DMS114 treated with DMSO at 0.1 percent for 48 hours (cell line): ENCODE measurements around the gene DOCK8.

Experiments
- DNase-seq: peaks from one replicate; lab custom pipeline; 2025; ENCODE audit not compliant: unreplicated experiment; lab: John Stamatoyannopoulos, UW

DOCK8 gene

DNA sequence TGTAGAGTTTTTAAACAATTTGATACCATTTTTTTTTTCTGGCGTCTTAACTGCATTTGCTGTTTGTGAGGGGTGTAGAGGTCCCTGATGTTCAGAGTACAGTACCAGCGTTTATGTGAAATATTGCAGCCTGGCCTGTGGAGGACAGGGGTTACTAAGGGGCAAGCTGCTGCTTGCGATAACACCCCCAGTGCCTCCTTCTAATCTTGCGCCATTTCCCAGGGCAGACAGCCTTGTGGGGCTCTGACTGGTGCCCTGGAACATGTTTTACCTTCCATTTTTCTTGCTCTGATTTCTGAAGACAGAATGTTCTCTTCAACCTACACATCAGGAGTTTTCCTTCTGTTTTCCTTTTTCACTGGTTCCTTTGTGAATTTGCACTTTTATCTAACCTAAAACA, 142.9 kb downstream of the DOCK8 start:
- no peak for DNase-seq

DNA sequence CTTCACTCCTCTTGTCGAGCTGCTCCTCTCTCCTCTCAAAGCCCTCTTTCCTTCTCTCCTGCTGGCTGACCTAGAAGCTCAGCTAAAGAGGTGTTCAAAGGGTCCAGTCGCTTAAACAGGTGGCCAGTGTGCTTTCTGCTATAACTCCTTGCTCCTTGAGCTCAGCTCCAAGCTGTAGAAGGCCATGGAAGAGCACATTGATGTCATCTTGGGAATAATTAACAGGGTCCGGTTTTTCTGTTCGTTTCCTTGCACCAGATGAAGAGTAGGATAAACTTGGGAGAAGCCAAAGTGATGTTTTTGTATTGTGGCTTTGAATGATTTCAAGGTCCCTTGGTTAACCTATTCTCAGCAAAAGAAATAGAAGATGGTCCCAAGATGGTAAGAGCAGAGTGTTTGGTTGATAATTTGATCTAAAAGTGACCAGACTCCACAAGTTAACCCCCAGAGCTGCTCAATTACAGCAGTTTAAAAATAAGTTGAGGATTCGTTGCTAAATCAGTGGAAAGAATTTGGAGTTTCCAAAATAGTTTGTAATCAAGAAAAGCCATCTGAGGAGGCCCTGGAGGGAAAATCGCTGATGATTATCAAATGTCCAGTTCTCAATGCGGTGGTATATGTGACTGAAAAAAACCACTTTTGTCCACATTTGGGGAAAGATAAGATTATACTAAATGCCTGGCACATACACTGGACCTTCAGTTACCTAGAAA, 148.1 kb downstream of the DOCK8 start:
- no peak for DNase-seq

DNA sequence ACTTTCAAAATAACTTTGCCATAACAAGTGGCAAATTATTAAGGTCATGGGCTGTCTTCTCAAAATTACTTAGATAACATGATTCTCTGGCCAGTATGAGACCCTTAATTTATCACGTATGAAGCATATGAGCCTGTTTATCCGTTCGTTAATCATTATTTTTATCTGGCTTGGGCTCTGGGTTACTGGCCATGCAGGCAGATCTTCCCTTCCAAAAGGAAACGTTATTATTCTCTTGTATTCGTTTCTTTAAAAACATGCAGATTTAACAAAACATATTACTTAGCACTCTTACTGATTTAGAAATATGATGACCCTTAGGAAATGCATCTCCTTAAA, 148.6 kb downstream of the DOCK8 start:
- DNase-seq = no peak

DNA sequence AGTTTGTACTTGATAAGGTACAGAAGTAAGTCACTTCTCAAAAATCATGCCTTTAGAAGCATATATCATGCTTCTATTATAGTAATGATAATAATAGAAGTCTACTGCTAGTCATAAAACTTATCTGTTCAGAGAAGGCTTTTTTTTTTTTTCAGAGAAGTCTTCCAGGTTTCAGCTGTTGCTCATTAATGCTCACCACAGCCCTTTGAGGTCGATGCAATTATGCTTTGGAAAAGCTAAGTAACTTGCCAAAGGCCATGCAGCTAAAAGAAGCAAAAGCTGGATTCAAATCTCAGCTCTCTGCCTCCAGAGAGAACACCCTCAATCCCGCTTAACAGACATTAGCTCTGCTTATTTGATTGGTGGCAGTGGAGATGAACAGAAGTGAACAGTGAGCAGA, 150.8 kb downstream of the DOCK8 start:
- no peak for DNase-seq

DNA sequence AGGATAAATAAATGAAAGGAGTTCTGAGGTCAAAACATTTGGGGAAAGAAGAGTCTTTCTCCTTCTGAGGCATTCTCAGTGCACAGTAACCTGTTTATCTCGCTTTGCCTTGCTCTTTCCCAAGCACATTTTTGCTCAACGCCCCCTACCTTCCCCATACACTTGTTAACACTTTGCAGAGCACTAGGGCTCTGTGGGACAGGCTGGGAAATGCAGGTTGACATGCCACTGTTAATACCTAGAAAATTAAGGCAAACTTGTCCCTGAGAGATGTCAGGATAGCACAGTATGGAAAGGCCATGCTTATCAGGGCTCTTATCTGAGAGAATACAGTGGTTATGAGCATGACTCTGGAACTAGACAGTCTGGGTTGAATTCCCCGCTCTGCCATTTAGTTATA, 152.0 kb downstream of the DOCK8 start:
- DNase-seq = no peak

DNA sequence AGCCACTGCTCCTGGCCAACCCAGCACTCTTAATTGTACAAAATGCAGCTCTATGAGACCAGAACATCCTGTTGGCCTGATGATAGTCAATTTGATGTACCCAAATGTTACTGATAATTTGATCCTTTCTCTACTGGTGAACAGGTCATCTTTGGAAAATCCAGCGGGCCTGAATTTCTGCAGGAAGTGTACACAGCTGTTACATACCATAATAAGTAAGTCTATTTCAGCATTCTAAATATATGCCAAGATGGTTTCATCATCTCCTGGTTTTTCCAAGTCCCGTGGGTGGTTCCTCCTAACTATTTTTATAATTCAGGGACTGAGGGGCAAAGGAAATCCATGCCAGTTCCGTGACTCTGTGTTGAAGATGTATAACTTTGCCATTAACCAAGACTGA, 155.4 kb downstream of the DOCK8 start:
- no peak for DNase-seq

DNA sequence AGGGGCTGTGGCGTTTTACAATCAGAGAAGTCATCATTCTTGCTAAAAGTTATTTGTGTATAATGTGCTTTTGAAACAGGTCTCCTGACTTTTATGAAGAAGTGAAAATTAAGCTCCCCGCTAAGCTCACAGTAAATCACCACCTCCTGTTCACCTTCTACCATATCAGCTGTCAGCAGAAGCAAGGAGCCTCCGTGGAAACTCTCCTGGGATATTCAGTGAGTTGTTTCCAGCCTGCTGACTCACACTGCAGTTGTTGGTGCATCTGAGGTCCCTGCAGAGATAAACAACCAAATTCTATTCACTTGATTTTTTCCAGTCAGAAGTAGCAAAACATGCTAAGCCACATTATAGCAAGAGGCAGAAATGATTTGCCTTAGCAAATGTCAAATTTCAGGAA, 156.7 kb downstream of the DOCK8 start:
- no peak for DNase-seq

DNA sequence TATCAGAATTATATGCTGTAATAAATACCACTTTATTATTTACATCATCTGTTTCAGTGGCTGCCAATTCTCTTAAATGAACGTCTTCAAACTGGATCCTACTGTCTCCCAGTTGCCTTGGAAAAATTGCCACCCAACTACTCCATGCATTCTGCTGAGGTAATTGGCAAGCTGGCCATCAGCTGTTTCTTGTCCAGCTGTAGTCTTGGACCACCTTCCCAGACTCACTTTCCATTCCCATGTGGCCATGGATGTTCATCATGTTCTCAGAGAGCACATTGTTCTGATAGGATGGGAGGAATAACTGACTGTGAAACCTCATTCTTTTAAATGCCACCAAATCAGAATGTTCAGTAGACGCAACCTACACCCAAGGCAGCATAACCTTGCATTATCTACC, 157.5 kb downstream of the DOCK8 start:
- no peak for DNase-seq

DNA sequence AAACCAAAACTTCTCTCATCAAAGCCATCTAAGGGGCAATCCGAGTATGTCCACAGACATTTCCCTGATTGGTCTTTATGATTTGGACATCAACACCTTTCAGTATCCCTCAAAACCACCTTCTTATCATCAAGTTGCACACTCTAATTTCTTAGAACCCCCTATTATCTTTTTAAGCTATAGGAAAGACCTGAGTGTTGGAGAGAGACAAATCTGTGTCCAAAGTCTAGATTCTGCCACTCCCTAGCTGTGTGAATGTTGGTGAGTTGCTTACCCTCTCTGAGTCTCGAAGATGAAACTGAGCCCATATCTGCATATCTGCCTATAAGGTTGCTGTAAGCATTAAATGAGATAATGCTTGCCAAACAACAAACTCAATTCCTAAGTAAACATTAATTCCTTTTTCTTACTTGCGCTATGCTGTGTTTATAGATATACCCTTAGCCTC, 159.1 kb downstream of the DOCK8 start:
- DNase-seq = no peak

DNA sequence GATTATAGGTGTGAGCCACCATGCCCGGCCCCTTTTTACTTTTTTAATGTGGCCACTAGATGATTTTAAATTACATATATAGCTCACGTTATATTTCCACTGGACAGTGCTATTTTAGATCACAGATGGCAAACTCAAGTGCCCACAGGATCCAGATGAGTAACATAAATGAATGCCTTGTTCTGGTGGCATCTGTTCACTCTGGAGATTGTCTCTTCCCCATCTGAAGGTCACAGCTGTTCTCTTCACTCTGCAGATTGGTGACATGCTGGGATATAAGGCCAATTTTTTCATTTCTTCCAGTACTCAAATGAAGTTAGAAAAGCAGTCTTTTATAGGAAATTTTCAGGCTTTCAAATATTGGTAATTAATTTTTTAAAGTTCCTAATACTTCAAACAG, 160.1 kb downstream of the DOCK8 start:
- no peak for DNase-seq

DNA sequence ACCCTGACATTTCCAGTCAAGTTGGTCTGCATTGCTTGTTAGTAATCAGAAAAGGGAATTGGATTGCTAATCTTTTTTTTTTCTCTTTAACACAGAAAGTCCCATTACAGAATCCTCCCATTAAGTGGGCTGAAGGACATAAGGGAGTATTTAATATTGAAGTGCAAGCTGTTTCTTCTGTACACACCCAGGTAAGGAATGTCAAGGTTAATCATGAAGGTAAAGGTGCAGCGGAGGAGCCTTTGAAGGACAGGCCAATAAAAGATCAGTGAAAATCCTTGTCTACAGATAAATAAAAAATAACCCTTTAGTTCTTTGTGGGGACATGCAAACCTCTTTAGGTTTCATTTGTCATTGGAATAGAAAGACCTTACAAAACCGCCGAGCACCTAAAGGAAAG, 161.4 kb downstream of the DOCK8 start:
- no peak for DNase-seq

DNA sequence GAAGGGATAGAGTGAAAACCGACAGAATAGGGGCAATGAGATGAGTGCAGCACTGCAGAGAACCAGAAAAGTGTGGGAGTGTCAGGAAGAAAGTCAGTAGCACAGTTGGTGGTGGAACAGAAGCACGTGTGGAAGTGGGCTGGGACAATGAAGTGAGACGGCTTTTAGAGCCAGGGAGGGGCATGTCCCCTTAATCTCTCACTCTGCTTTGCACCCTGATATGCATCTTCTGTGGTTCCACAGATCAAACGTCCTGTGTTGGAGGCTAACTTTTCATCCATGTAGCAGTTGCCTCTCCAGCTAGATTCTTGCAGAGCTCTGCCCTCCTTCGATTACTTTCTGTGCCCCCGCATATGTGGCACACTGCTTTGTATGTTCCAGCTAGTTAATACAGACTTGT, 163.6 kb downstream of the DOCK8 start:
- no peak for DNase-seq

DNA sequence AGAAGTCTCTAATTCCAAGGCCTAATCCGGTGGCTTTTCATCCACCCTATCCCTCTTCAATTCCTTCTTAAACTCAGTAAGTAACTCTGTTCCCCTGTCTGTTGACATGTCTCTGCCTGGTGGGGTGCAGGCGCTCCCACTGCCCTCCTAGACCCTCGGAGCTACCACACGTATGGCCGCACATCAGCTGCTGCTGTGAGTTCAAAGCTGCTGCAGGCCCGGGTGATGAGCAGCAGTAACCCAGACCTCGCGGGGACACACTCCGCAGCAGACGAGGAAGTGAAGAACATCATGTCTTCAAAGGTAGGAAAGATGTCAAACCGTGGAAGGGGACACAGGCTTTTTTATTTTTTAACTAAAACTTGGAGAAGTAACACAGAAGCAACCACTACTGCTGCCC, 167.7 kb downstream of the DOCK8 start:
- DNase-seq = no peak

DNA sequence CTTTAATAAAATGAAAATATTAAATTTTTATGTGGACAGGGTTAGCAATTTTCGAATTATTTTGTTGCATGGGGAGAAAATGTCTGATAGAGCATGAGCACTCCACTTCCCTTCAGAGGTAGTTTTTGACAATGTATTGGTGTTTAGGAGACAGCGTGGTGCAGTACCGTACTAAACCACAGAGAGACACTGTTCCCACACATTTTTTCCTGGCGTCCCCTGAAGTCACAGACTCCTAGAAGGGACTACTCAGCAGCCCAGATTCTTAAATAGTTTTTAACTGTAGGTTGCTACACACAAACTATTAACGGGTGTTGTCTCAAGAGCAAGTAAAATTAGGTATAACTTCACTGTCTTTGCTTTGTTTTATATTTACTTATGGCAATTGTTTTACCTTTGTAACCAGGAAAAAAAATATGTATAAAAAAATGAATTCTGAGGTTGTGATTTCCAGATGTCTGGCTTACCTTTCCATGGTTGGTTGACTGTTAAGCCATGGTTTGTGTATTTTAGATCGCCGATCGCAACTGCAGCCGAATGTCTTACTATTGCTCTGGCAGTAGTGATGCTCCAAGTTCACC, 171.2 kb downstream of the DOCK8 start:
- DNase-seq = peak; percentile 59

DNA sequence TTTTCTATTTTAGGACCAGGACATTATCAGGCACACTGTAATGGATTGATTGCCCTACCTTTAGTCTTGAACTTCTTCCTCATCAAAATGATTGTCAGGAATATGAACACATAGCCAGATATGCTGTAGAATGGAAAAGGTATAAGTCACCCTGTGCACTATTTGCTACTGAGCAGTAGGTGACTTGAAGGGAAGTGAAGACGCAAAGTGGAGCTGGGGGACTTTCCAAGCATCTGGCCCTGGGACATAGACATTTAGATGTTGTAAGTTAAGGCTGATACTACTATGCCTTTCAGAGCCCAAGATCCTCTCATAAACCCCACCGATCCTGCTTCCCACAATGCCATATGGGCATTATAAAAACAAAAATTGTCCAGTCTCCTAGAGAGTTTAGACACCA, 174.5 kb downstream of the DOCK8 start:
- no peak for DNase-seq

DNA sequence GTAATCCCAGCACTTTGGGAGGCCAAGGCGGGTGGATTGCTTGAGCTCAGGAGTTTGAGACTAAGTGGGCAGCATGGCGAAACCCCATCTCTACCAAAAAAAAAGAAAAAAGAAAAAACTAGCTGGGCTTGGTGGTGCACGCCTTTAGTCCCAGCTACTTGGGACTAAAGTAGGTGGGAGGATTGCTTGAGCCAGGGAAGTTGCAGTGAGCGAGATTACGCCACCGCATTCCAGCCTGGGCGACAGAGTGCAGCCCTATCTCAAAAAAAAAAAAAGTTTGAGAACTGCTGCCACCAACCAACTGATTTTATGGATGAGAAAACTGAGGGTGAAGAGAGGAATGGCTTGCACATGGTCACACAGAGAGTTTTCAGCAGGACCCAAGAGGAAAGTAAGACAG, 175.1 kb downstream of the DOCK8 start:
- no peak for DNase-seq

DNA sequence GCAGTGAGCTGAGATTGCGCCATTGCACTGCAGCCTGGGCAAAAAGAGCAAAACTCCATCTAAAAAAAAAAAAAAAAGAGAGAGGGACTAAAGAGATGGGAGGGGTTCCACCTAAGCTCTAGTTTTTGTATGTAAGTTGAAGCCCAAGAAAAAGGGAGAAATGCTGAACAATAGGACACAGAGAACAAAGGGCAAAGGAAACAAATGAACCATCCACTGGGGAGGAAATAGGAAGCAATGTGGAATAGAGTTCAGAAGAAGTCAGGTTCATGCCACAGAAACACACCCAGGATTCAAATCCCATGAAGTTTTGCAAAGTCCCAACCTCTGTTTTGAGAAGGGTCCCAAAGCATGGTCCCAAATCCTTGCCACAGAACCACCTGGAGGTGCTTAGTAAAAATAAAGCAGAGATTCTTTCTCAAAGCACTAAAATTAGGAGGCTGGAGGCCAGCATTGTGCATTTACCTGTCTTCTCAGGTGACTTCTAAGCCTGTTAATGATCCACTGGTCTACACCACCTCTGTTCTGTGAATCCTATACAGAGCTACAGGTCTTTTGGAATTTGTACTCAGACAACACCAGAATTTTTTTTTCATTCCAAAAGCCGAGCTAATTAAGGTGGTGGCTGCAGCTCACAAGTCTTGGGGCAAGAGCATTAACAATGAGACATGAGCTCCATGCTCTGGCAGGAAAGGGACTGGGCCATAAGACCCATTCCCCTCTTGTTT, 177.6 kb downstream of the DOCK8 start:
- DNase-seq = no peak

DNA sequence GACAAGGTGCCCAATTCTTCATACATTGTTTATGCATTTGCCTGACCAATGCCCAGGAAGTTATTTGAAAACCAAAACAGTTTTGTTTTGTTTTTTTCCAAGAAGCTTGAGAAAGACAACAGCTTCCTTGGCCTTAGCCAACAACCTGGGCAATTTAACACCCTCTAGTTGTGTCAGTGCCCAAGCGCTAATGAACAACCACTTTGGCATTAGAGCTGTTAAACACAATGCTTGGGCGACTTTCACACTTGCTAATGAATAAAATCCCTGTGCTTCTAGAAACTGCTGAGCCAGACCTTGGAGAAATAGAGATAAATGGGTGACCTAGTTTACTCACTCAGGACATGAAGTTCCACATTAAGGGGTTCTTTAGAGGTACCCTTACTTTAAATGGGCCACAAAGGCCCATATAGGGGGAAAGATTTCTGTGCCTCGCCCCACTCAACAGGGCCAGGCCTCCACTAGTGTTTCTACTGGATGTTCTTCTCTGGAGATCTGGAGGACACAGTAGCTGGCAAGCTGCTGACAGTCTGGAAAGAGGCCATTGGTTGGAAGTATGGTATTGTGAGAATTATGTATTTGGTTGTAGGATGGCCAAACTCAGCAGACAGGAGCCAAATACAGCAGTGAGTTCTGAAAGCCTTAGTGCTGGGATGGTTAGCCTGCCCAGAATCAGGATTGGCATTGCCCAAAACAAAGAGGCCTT, 179.8 kb downstream of the DOCK8 start:
- no peak for DNase-seq

DNA sequence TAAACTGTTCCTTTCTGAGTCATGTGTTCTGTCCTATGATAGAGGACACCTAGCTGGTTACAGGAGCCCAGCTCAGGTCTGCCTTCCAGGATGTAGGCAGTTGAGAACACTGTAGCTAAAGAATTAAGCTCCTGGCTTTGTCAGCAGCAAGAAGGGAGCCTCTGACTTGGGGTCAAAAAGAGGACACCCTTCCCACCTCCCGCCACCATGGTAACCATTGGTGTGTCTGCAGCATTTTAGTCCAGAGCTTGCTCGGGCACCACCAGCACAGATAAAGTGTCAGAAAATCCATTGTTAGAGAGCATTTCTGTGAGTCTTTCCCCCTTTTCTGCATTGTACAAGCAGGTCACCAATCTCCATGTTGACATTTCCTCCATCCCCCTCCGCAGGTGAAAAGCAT, 181.7 kb downstream of the DOCK8 start:
- DNase-seq = no peak

DNA sequence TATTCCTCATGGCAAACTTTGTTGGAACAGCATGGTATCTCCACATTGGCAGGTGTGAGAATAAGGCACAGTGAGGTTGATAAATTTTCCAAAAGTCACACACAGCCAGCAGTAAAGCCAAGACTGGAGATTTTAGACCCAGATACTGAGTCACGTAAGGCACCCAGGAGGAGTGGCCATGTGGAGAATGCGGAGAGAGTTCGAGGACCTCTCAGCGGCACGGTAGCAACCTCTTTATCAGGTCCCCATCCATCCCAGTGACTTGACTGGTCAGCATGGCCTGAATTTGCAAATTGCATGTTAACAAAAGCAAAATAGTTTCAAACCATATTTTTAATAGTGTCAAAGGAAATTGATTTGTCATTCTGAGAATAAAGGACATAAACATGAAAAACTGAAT, 183.4 kb downstream of the DOCK8 start:
- DNase-seq = no peak

DNA sequence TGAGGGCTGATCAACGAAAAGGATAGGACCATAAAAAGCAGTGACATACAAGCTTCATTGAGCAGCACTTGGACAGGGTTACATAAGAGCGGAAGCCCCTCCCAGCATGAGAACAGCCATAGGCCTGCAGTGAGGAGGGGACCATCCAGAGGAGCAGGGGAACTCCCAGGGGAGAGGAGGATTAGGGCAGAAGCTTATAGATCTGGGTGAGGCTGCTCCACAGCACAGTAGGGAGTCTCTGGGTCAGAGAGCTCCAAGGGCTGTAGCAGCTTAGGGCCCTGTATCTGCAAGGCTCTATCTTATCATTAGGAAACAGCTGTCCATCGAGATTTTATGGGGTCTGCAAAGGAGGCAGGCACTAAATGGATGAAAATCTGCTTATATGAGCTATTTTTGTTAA, 186.6 kb downstream of the DOCK8 start:
- no peak for DNase-seq

DNA sequence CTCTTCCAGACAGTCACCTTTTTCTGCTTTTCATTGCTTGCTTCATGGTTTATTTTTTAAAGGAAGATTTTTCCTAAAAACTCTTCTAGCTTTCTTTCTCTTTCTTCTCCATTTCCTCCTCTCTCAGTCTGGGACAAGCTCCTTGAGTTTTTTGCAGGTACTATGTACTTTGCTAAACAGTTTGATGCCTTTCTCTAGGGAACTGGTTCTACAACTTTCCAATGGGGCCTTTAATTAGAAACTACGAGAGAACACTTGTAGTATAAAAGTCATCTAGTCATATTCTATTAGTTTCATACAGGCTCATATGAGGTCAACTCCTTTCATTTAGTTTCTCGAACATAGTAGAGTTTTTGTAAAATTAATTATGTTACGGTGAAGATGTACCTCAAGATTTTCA, 189.6 kb downstream of the DOCK8 start:
- DNase-seq = no peak
